GM13977 (cell line): ENCODE measurements around the gene CHRNB4.

Experiments used
- DNase-seq: peaks from one replicate; pipeline ENCODE4 v3.0.0; 2012; ENCODE audit warnings: low spot score
- in situ Hi-C: fragments of 300-500 bp; cut with MboI; formaldehyde crosslinking; loops from one replicate; pipeline ENCODE4 v1.12.0; 2022; ENCODE audit warnings: low sequenced_read_pairs, low pct_unique_long_range_greater_than_20kb, mixed read lengths, inconsistent platforms; ENCODE audit not compliant: unreplicated experiment
- TF ChIP-seq, protein P1 (sequence below): IDR thresholded peaks from 2 replicates; pipeline ENCODE4 v1.5.1; 2012; ENCODE audit warnings: mild to moderate bottlenecking, control low read depth; ENCODE audit not compliant: insufficient read depth; ENCODE audit errors: extremely low read depth, missing control alignments

The CHRNB4 gene

DNA sequence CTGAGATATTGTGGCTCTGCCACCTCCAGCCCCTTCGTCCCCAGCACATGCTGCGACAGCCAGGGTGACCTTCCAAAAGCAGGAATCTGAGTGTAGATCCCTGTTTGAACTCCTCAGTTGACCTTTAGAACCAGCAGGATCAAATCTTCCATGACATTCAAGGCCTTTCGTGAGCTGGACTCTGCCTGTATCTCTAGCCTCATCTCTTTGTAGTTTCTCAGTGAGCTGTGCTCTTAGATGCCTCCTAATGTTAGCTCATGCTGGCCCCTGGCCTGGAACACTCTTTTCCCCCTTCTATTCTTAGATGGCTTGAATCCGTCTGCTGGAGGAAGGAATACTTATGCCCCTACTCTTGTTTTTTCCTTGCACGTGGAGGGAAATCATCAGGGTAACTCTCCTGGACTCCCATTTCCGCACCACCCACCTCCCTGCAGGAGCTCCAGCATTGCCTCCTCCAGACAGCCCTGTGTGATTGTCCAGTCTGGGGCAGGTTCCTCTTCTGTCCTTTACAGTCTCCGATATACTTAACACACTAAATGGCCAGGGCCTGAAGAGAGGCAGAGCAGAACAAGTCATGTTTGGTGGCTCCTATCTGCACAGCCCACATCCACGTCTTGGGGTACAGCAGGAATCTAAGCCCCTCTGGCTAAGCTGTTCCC lies 26.7 kb upstream of the CHRNB4 start:
- no peak for DNase-seq
- in situ Hi-C loops: no loop called here
- TF ChIP-seq, protein P1, sequence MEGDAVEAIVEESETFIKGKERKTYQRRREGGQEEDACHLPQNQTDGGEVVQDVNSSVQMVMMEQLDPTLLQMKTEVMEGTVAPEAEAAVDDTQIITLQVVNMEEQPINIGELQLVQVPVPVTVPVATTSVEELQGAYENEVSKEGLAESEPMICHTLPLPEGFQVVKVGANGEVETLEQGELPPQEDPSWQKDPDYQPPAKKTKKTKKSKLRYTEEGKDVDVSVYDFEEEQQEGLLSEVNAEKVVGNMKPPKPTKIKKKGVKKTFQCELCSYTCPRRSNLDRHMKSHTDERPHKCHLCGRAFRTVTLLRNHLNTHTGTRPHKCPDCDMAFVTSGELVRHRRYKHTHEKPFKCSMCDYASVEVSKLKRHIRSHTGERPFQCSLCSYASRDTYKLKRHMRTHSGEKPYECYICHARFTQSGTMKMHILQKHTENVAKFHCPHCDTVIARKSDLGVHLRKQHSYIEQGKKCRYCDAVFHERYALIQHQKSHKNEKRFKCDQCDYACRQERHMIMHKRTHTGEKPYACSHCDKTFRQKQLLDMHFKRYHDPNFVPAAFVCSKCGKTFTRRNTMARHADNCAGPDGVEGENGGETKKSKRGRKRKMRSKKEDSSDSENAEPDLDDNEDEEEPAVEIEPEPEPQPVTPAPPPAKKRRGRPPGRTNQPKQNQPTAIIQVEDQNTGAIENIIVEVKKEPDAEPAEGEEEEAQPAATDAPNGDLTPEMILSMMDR: no peak

DNA sequence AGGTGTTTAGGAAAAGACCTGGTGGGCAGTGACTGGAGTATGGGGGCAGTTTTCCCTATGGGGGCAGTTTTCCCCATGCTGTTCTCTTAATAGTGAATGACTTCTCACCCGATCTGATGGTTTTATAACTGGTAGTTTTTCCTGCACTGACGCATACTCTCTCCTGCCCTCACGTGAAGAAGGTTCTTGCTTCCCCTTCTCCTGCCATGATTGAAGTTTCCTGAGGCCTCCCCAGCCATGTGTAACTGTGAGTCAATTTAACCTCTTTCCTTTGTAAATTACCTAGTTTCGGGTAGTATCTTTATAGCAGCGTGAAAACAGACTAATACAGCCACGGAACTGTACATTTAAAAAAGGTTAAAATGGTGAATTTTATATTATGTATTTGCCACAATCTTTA lies 25.0 kb upstream of the CHRNB4 start:
- DNase-seq: no peak
- in situ Hi-C loops: no loop called here
- TF ChIP-seq, protein P1: no peak

DNA sequence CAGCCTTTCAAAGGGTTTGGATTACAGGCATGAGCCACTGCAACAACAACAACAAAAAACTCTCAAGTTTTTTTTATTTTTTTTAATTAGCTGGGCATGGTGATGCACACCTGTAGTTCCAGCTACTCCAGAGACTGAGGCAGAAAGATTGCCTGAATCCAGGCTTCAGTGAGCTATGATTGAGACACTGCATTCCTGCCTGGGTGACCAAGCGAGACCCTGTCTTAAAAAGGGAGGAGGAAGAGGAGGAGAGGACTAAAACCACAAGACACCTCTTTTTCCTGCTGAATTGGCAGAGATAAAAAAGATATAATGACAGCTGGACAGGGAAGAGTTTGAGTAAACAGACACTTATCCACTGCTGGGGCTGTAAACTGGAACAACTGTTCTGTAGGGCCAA lies 22.7 kb upstream of the CHRNB4 start:
- no peak for DNase-seq
- TF ChIP-seq, protein P1: no peak
- in situ Hi-C loops: no loop called here

DNA sequence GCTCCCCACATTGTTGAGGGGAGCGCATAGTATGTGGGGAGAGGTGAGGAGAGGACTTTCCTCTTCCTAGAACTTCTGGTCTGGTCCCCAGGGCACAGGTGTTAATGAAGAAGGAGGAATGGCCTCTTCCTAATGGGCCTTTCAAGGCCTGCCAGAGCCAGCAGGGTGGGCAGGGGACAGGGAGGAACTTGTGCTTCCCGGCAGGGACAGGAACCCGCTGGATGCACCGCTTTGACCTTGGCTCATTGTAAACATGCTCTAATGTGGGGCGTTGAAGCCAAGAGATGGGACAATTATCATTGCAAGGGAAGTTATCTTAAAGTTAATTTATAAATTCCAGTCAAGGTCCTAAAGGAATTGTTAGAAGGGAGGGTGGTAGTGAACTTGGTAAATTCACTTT lies 21.0 kb upstream of the CHRNB4 start:
- in situ Hi-C loops: no loop called here
- no peak for DNase-seq
- TF ChIP-seq, protein P1: no peak

DNA sequence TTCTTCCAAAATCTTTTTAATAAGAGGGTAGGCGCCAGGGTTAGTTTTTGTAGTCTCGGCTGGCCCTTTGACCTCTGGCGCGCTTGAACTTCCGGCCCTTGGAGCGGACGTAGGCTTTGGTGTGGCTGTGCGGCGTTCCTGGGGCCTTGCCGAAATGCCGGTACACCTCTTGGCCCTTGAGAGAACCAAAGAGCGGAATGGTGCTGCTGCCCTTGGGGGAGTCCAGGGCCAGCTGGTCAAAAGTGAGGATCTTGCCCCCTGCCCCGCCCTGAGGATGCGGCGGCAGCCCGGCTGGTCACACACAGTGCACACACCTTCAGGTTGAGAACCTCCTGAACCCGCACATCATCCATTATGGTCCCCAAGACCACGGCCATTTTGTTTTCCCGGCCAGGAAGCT lies 20.0 kb upstream of the CHRNB4 start:
- TF ChIP-seq, protein P1: no peak
- DNase-seq: no peak
- in situ Hi-C loops: no loop called here

DNA sequence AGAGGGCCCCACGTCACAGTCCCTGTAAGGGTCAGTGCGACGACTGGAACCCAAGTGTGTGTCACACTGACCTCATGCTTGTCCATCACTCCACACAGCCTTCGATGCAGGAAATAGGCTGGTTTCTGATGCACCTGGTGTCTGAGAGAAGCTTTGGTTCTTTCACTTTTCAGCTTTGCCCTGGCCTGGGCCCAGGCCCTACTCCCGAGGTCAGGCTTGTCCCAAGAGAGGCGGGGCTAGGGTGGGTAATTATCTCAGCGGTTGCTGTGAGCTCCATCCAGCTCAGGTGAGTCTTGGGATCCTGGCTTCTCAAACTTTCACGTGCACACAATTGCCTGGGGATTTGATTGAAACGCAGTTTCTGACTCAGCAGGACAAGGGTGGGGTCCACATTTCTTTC lies 19.6 kb upstream of the CHRNB4 start:
- TF ChIP-seq, protein P1: no peak
- DNase-seq: no peak
- in situ Hi-C loops: no loop called here

DNA sequence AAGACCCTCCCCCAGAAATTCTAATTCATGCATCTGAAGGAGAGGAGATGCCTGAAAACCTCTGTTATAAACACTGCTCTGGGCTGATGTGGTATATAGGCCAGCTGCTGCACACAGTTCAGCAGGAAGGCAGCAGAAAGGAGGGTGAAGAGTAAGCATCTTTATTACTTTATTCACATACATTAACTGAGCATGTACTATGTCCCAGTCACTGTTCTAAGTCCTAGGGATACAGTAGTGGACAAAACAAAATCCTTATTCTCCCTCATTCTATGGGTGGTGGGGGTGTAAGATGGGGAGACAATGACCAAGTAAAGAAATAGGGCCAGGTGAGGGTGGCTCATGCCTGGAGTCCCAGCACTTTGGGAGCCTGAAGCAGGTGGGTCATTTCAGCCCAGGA lies 17.8 kb upstream of the CHRNB4 start:
- DNase-seq: no peak
- TF ChIP-seq, protein P1: no peak
- in situ Hi-C loops: no loop called here
